HG03108 (cell line): ENCODE data around the gene MRPL58.

Experiments
- ATAC-seq: cut with Tn5 transposase; IDR thresholded peaks from one replicate; pipeline ENCODE4 v1.9.1; 2021; ENCODE audit warnings: moderate library complexity; ENCODE audit not compliant: unreplicated experiment

MRPL58 gene

DNA sequence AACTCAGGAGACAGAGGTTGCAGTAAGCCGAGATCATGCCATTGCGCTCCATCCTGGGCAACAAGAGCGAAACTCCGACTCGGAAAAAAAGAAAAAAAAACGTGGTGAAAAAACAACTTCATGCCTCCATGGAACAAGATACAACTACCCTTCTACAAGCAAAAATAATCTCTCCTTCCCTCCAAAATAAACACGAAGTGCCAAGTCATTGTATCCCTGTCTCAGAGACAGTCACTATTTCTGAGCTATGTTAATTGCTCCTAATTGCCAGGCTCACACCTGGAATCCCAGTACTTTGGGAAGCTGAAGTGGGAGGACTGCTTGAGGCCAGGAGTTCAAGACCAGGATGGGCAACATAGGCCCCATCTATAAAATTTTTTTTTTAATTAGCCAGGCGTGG, 56.3 kb downstream of the MRPL58 start:
- no peak for ATAC-seq

DNA sequence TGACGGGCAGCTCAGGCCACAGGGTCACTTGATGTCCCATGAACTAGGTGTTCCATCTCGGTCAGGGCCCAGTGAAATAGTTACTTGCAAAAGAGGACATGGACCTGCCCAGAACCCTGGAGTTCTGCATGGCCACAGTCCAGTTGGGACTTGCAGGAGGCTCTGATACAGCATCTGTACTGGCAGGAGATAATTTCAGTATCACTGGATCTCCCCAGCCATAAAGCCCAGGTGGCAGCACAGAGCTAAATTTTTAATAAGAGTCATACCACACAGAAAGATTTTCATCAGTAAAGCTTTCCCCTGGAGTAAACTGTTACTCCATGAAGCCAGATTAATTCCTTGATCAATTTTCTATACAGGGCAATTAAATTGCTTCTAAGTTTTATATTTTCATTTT, 57.3 kb downstream of the MRPL58 start:
- ATAC-seq: no peak
